Type B pancreatic cell (in vitro differentiated cells): ENCODE measurements around the gene HIPK4. TPM values are rescaled to one million over a fixed set of nuclear protein-coding genes. Genes with fewer than 3 reads are reported as not detected.
"Not testable (repeated sequence)": the region's sequence is repeated elsewhere in the genome, so short reads cannot be mapped to it uniquely, and the experiment has no call there.

Experiments used
- DNase-seq: peaks from one replicate; pipeline ENCODE4 v3.0.0; 2021; ENCODE audit warnings: mixed read lengths; ENCODE audit not compliant: unreplicated experiment; ENCODE audit errors: extremely low spot score
- H3K27ac Mint-ChIP-seq: 2 replicates; pipeline ENCODE4 v1.8.0; 2021; ENCODE audit warnings: mild to moderate bottlenecking, mixed read lengths
- H3K27me3 Mint-ChIP-seq: 2 replicates; pipeline ENCODE4 v1.8.0; 2021; ENCODE audit warnings: mixed read lengths
- H3K36me3 Mint-ChIP-seq: 2 replicates; pipeline ENCODE4 v1.8.0; 2021; ENCODE audit warnings: mixed read lengths
- H3K4me1 Mint-ChIP-seq: one replicate; pipeline ENCODE4 v1.8.0; 2021; ENCODE audit warnings: mixed read lengths; ENCODE audit not compliant: unreplicated experiment
- H3K4me3 Mint-ChIP-seq: 2 replicates; pipeline ENCODE4 v1.8.0; 2021; ENCODE audit warnings: mild to moderate bottlenecking, mixed read lengths
- H3K9me3 Mint-ChIP-seq: 2 replicates; pipeline ENCODE4 v1.8.0; 2021; ENCODE audit warnings: mixed read lengths
- total RNA-seq: library from RNA; stranded (reverse); gene quantifications from 2 replicates; pipeline ENCODE4 v1.2.1, GENCODE V29; 2021; ENCODE audit warnings: low replicate concordance
- TF ChIP-seq, protein P1 (sequence below): fragments of 200-600 bp; sonication (generic); conservative IDR thresholded peaks from 2 replicates; pipeline ENCODE4 v1.5.0; 2021; ENCODE audit warnings: antibody characterized with exemption, mild to moderate bottlenecking

Gene HIPK4
- total RNA-seq, 1 donor from 2014 or later = not detected

DNA sequence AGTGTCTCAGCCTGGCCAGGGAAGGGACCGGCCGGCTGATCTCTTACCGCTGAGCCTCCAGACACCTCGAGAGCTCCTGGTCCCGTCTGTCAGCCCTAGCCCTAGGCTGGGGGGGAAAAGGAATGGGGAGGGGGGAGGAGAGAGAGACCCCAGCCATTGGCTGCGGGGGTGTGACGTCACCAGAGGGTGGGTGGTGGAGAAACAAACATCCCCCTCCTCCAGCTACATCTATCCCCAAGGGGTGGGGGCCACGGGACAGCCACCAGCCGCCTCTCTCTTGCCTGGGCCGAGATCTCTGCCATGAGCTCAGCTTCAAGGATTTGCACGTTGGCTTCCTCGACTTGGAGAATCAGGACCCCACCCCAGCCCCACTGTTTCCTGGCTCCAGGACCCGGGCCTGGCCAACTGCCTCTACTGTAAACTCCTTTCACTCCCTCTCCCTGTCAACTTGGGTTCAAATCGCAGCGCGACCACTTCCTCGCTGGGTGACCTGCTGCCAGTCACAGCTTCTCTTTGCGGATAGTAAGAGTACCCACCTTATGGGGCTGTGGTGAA lies 23.4 kb upstream of the HIPK4 start, which contains the start of gene PRX:
TSS of gene PRX (minus strand) at position 88 of the 555 bp plus-strand sequence. CDS start 5,446 bp downstream, outside the sequence.
- no peaks in the 10 kb centered on the region for H3K27me3 Mint-ChIP-seq
- no peaks in the 10 kb centered on the region for H3K9me3 Mint-ChIP-seq
- DNase-seq = no peak
- TF ChIP-seq, protein P1, sequence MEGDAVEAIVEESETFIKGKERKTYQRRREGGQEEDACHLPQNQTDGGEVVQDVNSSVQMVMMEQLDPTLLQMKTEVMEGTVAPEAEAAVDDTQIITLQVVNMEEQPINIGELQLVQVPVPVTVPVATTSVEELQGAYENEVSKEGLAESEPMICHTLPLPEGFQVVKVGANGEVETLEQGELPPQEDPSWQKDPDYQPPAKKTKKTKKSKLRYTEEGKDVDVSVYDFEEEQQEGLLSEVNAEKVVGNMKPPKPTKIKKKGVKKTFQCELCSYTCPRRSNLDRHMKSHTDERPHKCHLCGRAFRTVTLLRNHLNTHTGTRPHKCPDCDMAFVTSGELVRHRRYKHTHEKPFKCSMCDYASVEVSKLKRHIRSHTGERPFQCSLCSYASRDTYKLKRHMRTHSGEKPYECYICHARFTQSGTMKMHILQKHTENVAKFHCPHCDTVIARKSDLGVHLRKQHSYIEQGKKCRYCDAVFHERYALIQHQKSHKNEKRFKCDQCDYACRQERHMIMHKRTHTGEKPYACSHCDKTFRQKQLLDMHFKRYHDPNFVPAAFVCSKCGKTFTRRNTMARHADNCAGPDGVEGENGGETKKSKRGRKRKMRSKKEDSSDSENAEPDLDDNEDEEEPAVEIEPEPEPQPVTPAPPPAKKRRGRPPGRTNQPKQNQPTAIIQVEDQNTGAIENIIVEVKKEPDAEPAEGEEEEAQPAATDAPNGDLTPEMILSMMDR = no peak
- H3K4me3 Mint-ChIP-seq = no peak within 1 kb of the TSS
- peak within 1 kb of the TSS; percentile 56 for H3K27ac Mint-ChIP-seq
- H3K36me3 Mint-ChIP-seq = no peaks in the 10 kb centered on the region
- H3K4me1 Mint-ChIP-seq = peaks cover 14% of the 10 kb centered on the region

DNA sequence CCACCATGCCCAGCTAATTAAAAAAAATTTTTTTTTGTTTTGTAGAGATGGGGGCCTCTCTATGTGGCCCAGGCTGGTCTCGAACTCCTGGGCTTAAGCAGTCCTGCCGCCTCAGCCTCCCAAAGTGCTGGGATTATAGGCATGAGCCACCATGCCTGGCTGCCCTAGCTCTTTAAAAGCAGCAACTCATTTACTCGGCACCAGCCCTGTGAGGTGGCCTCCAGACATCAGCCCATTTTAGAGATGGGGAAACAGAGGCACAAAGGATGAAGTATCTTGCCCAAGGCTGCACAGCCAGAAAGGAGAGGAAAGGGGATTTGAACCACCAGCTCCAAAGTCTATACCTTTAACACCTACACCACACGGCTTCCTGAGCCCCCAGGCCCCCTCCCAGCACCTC lies 22.9 kb upstream of the HIPK4 start:
- H3K27me3 Mint-ChIP-seq = no peaks in the 10 kb centered on the region
- DNase-seq = no peak
- H3K36me3 Mint-ChIP-seq = no peaks in the 10 kb centered on the region
- TF ChIP-seq, protein P1 = no peak
- H3K4me3 Mint-ChIP-seq = no peak overlapping the region
- H3K9me3 Mint-ChIP-seq = no peaks in the 10 kb centered on the region
- peaks cover 14% of the 10 kb centered on the region for H3K4me1 Mint-ChIP-seq
- no peak overlapping the region for H3K27ac Mint-ChIP-seq

DNA sequence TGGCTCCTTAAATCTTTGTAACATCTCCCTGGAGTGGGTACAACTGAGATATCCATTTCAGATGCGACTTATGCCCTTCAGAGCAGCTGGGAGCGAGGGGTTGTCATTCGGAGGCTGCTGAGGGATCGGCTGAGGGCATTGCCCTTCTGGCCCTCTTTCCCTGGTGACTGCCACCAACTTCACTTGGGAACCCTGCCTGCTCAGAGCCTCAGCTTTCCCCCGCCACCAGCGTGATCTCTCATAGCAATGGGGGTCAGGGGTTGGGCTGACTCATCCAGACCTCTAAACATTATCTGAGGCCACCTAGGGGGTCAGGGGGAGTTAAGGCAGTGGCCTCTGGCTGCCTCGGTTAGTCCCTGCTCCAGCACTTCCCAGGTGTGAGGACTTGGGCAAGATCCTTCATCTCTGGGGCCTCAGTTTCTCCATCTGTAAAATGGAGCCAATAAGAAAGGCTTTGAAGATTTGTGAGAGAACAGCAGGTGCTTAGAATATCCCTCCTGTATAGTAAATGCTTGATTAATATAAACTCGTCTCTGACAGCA lies 22.0 kb upstream of the HIPK4 start:
- no peak overlapping the region for H3K4me3 Mint-ChIP-seq
- no peaks in the 10 kb centered on the region for H3K27me3 Mint-ChIP-seq
- peaks cover 12% of the 10 kb centered on the region for H3K4me1 Mint-ChIP-seq
- TF ChIP-seq, protein P1 = no peak
- H3K9me3 Mint-ChIP-seq = no peaks in the 10 kb centered on the region
- DNase-seq = no peak
- H3K36me3 Mint-ChIP-seq = no peaks in the 10 kb centered on the region
- no peak overlapping the region for H3K27ac Mint-ChIP-seq

DNA sequence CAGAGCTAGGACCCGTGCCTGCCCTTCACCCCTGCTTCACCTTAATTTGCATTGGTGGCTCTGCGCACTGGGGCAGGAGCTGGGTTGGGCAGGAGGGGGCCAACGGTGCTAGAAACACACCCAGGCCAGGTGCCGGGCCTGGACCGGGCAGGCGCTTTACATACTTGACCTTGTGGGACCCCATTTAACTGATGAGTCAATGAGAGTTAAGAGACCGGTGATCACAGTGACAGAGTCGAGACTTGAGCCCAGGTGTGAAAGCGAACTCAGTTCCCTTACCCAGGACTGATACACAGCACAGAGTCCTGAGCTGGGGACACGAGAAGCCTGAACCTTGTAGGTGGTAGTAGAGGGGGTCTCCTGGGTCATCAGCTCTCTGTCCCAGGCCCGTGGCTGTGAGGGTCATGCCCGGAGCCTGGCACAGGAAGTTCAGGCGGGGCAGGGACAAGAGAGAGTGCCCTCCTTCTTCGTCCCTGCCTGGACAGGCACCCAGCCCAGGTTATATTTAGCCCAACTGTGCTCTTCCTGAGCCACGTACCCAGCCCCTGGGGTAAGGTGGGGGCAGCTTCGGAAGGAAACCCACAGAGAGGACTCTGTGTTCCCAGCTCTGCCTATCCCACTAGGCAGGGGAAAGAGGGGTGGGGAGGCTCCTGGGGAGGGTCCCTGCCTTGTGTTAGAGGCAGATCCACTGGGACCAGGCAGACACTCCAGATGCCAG lies 21.3 kb upstream of the HIPK4 start:
- TF ChIP-seq, protein P1 = no peak
- Mint-ChIP-seq H3K27ac (peak overlapping the region; percentile 42), H3K4me3 (no peak overlapping the region), H3K27me3 (no peaks in the 10 kb centered on the region), H3K36me3 (no peaks in the 10 kb centered on the region), H3K4me1 (peaks cover 8% of the 10 kb centered on the region), H3K9me3 (no peaks in the 10 kb centered on the region)
- no peak for DNase-seq

DNA sequence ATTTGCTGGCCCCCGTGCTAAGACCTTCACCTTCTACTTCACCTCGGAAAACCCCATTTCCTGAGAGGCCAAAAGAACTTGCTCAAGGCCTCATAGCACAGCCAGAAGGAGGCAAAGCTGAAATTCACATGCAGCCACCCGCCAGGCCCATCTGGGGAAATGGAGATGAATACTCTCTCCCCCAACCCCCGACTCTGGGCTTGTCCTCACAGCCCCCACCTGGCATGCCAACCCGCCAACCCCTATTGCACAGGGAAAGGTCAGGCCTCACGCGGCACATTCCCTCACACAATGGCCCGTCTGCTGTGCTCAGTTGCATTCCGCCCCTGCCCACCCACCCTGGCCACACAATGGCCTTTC lies 20.0 kb upstream of the HIPK4 start:
- Mint-ChIP-seq H3K27me3 (no peaks in the 10 kb centered on the region), H3K4me1 (peaks cover 6% of the 10 kb centered on the region), H3K9me3 (no peaks in the 10 kb centered on the region), H3K36me3 (no peaks in the 10 kb centered on the region), H3K4me3 (no peak overlapping the region), H3K27ac (no peak overlapping the region)
- TF ChIP-seq, protein P1 = no peak
- no peak for DNase-seq

DNA sequence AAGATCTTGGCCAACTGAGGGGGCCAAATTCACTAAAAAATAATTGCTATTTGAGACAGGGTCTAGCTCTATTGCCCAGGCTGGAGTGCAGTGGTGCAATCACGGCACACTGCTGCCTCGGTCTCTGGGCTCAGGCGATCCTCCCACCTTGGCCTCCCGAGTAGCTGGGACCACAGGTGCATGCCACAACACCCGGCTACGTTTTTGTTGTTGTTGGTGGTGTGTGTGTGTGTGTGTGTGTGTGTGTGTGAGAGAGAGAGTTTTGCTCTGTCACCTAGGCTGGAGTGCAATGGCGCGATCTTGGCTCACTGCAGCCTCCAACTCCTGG lies 18.6 kb upstream of the HIPK4 start:
- H3K36me3 Mint-ChIP-seq, H3K9me3 Mint-ChIP-seq, DNase-seq, H3K27ac Mint-ChIP-seq, H3K27me3 Mint-ChIP-seq, H3K4me3 Mint-ChIP-seq, H3K4me1 Mint-ChIP-seq: not testable (repeated sequence)
